H9 (cell line): ENCODE results near the gene SLC25A41. TPM values are rescaled to one million over a fixed set of nuclear protein-coding genes. Genes with fewer than 3 reads are reported as not detected.

Experiments used
- DNase-seq: peaks from one replicate; pipeline ENCODE4 v3.0.0-alpha.2; 2017
- H2AFZ ChIP-seq: one replicate; pipeline ENCODE4 v1.6.1; 2013; ENCODE audit warnings: mild to moderate bottlenecking, low read length, control low read depth, moderate library complexity
- H2AK5ac ChIP-seq: 2 replicates; pipeline ENCODE4 v1.6.1; 2013; ENCODE audit warnings: low read length, control low read depth, mixed read lengths; ENCODE audit not compliant: insufficient read length
- H2BK120ac ChIP-seq: one replicate; pipeline ENCODE4 v1.6.1; 2013; ENCODE audit warnings: low read depth, mild to moderate bottlenecking, low read length, control low read depth, inconsistent platforms; ENCODE audit not compliant: poor library complexity, severe bottlenecking
- H2BK12ac ChIP-seq: 2 replicates; pipeline ENCODE4 v1.6.1; 2013; ENCODE audit warnings: low read length, control low read depth, mixed read lengths, low read depth; ENCODE audit not compliant: insufficient read length
- H2BK15ac ChIP-seq: 2 replicates; pipeline ENCODE4 v1.6.1; 2013; ENCODE audit warnings: low read depth, low read length, control low read depth
- H2BK20ac ChIP-seq: one replicate; pipeline ENCODE4 v1.6.1; 2013; ENCODE audit warnings: low read depth, mild to moderate bottlenecking, low read length, control low read depth, inconsistent platforms; ENCODE audit not compliant: poor library complexity, severe bottlenecking
- H2BK5ac ChIP-seq: 2 replicates; pipeline ENCODE4 v1.6.1; 2013; ENCODE audit warnings: low read length, control low read depth, mixed read lengths; ENCODE audit not compliant: insufficient read length
- H3K14ac ChIP-seq: 2 replicates; pipeline ENCODE4 v1.6.1; 2013; ENCODE audit warnings: low read length, control low read depth; ENCODE audit not compliant: insufficient read depth
- H3K18ac ChIP-seq: 2 replicates; pipeline ENCODE4 v1.6.1; 2013; ENCODE audit warnings: low read depth, mild to moderate bottlenecking, mixed read lengths, low read length, control low read depth; ENCODE audit not compliant: insufficient read length
- H3K23ac ChIP-seq: 2 replicates; pipeline ENCODE4 v1.6.1; 2013; ENCODE audit warnings: low read length, control low read depth, mixed read lengths, low read depth; ENCODE audit not compliant: insufficient read length
- H3K23me2 ChIP-seq: 2 replicates; pipeline ENCODE4 v1.6.1; 2013; ENCODE audit warnings: low read depth, mild to moderate bottlenecking, mixed read lengths, low read length, control low read depth; ENCODE audit not compliant: insufficient read length, poor library complexity, severe bottlenecking
- H3K27ac ChIP-seq: 2 replicates; pipeline ENCODE4 v1.5.1; 2013; ENCODE audit warnings: low read length, control low read depth, mixed read lengths, low read depth; ENCODE audit not compliant: insufficient read length
- H3K27me3 ChIP-seq: 2 replicates; pipeline ENCODE4 v1.6.1; 2013; ENCODE audit warnings: low read length, control low read depth, inconsistent platforms; ENCODE audit not compliant: insufficient read depth
- H3K4ac ChIP-seq: 2 replicates; pipeline ENCODE4 v1.6.1; 2013; ENCODE audit warnings: low read depth, mild to moderate bottlenecking, control low read depth, inconsistent platforms, low read length, moderate library complexity
- H3K4me1 ChIP-seq: 2 replicates; pipeline ENCODE4 v1.6.1; 2013; ENCODE audit warnings: low read length, control low read depth, inconsistent platforms; ENCODE audit not compliant: insufficient read depth
- H3K4me2 ChIP-seq: 2 replicates; pipeline ENCODE4 v1.6.1; 2013; ENCODE audit warnings: low read length, control low read depth, mixed read lengths; ENCODE audit not compliant: insufficient read length, insufficient read depth
- H3K56ac ChIP-seq: 2 replicates; pipeline ENCODE4 v1.6.1; 2013; ENCODE audit warnings: low read depth, mild to moderate bottlenecking, mixed read lengths, low read length, control low read depth; ENCODE audit not compliant: insufficient read length
- H3K79me1 ChIP-seq: 2 replicates; pipeline ENCODE4 v1.6.1; 2013; ENCODE audit warnings: low read depth, mild to moderate bottlenecking, moderate library complexity, low read length, control low read depth, inconsistent platforms; ENCODE audit not compliant: insufficient read depth, poor library complexity, severe bottlenecking
- H3K79me2 ChIP-seq: 2 replicates; pipeline ENCODE4 v1.6.1; 2013; ENCODE audit warnings: low read length, control low read depth, inconsistent platforms; ENCODE audit not compliant: insufficient read depth
- H3K9ac ChIP-seq: 2 replicates; pipeline ENCODE4 v1.6.1; 2013; ENCODE audit warnings: low read length, control low read depth, mixed read lengths; ENCODE audit not compliant: insufficient read length; ENCODE audit errors: extremely low read depth
- H3K9me3 ChIP-seq: one replicate; pipeline ENCODE4 v1.6.1; 2013; ENCODE audit warnings: low read depth, low read length, inconsistent platforms; ENCODE audit not compliant: control insufficient read depth
- H3T11ph ChIP-seq: one replicate; pipeline ENCODE4 v1.6.1; 2013; ENCODE audit warnings: mild to moderate bottlenecking, low read length, control low read depth, inconsistent platforms
- H4K20me1 ChIP-seq: one replicate; pipeline ENCODE4 v1.6.1; 2013; ENCODE audit not compliant: control insufficient read depth, insufficient read length, insufficient read depth
- H4K5ac ChIP-seq: 2 replicates; pipeline ENCODE4 v1.6.1; 2013; ENCODE audit warnings: low read depth, mild to moderate bottlenecking, mixed read lengths, low read length, control low read depth; ENCODE audit not compliant: insufficient read length
- H4K8ac ChIP-seq: replicated peaks from 2 replicates; pipeline ENCODE4 v1.6.1; 2013; ENCODE audit warnings: low read length, control low read depth, mixed read lengths, low read depth; ENCODE audit not compliant: insufficient read length
- H4K91ac ChIP-seq: 2 replicates; pipeline ENCODE4 v1.6.1; 2013; ENCODE audit warnings: low read depth, mild to moderate bottlenecking, moderate library complexity, mixed read lengths, low read length, control low read depth; ENCODE audit not compliant: insufficient read length
- H3K27ac Mint-ChIP-seq, 3 experiments: 2 replicates in 2 of 3; 3 replicates in 1 of 3; pipeline ENCODE4 v1.8.0; 2020 to 2021; ENCODE audit warnings: mixed read lengths in 3 of 3, mild to moderate bottlenecking in 1 of 3, moderate library complexity in 1 of 3
- H3K27me3 Mint-ChIP-seq: 2 replicates; pipeline ENCODE4 v1.8.0; 2021; ENCODE audit warnings: low read depth, mild to moderate bottlenecking, moderate library complexity, mixed read lengths
- H3K36me3 Mint-ChIP-seq, 3 experiments: 2 replicates in 2 of 3; 3 replicates in 1 of 3; pipeline ENCODE4 v1.8.0; 2020 to 2021; ENCODE audit warnings: low read depth in 3 of 3, mixed read lengths in 3 of 3; ENCODE audit not compliant: insufficient read depth in 1 of 3
- H3K4me1 Mint-ChIP-seq, 2 experiments: 2 replicates each; pipeline ENCODE4 v1.8.0; 2020; ENCODE audit warnings: mixed read lengths in 2 of 2
- H3K4me3 Mint-ChIP-seq, 2 experiments: 2 replicates in 1 of 2; 3 replicates in 1 of 2; pipeline ENCODE4 v1.8.0; 2020 to 2021; ENCODE audit warnings: mild to moderate bottlenecking in 2 of 2, mixed read lengths in 2 of 2, moderate library complexity in 1 of 2
- H3K9me3 Mint-ChIP-seq, 2 experiments: 2 replicates in 1 of 2; 3 replicates in 1 of 2; pipeline ENCODE4 v1.8.0; 2020; ENCODE audit warnings: mild to moderate bottlenecking in 2 of 2, mixed read lengths in 2 of 2, moderate library complexity in 1 of 2
- CTCF ChIP-seq: fragments of 200-600 bp; sonication (generic); conservative IDR thresholded peaks from 3 replicates; pipeline ENCODE4 v1.8.0; 2021; ENCODE audit warnings: antibody characterized with exemption, mild to moderate bottlenecking
- WGBS: extraction: QIAGEN DNeasy Blood & Tissue Kit; methylation state at CpG from one replicate; pipeline ENCODE4 v1.1.7; 2013; ENCODE audit warnings: missing lambda C conversion rate, low lambda C conversion rate, mixed read lengths; ENCODE audit not compliant: insufficient read length; ENCODE audit errors: extremely low coverage; 5-methylcytosine and 5-hydroxymethylcytosine counted together
- total RNA-seq: library from RNA; stranded (reverse); gene quantifications from 2 replicates; pipeline ENCODE4 v1.2.1, GENCODE V29; 2021

SLC25A41 gene
- total RNA-seq, 1 experiment from 2014 or later: 0.20 TPM

DNA sequence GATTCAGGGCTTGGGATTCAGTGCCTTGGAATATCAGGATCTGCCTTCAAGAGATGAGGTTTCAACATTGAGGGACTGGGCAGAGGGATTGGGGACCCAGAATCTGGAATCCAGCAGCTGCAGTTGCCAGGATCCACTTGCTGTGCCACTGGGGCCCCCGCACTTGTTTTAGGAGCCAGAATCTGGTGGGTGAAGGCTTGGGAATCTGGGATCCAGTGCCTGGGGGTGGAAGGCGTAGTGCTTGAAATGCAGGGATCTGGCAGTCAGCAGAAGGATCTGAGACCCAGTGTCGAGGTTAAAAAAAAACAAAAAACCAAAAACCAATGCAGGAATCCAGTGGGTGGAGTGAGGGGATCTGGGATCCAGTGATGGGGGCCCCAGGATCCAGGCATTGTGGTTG lies 7.3 kb upstream of the SLC25A41 start:
- Histone ChIP-seq H2AK5ac (no peak overlapping the region), H3K79me1 (no peaks in the 10 kb centered on the region), H4K20me1 (peaks cover 2% of the 10 kb centered on the region), H3K23ac (no peak overlapping the region), H3K4ac (no peak overlapping the region), H3K9ac (no peak overlapping the region), H2BK15ac (no peak overlapping the region), H4K8ac (no peak overlapping the region), H3K27ac (no peak overlapping the region), H2AFZ (no peak overlapping the region), H4K91ac (no peak overlapping the region), H3K56ac (no peak overlapping the region), H3T11ph (no peak overlapping the region), H3K23me2 (no peaks in the 10 kb centered on the region), H2BK20ac (no peak overlapping the region), H4K5ac (no peak overlapping the region), H3K4me2 (no peak overlapping the region), H2BK120ac (no peak overlapping the region), H2BK12ac (no peak overlapping the region), H2BK5ac (no peak overlapping the region), H3K9me3 (no peaks in the 10 kb centered on the region), H3K27me3 (no peaks in the 10 kb centered on the region), H3K18ac (no peak overlapping the region), H3K14ac (no peak overlapping the region), H3K79me2 (no peaks in the 10 kb centered on the region), H3K4me1 (no peaks in the 10 kb centered on the region)
- Mint-ChIP-seq H3K4me3 (peak overlapping the region in 1 of 2 experiments; percentile 29; a peak in 1 of 5 replicates), H3K36me3 (peaks cover 7 to 11% (median 9%) of the 10 kb centered on the region in 3 experiments; a peak in 6 of 7 replicates), H3K27ac (peak overlapping the region in 2 of 3 experiments; percentile 16 to 65; a peak in 2 of 7 replicates), H3K9me3 (no peaks in the 10 kb centered on the region), H3K4me1 (no peaks in the 10 kb centered on the region; a peak in 1 of 4 replicates), H3K27me3 (peaks cover 5% of the 10 kb centered on the region)
- TF ChIP-seq CTCF: no peak
- no peak for DNase-seq
- no CpG with 5 or more reads among the region's 3 CpGs for WGBS
